ENCODE data around the gene TADA2B. TPM values are rescaled to one million over a fixed set of nuclear protein-coding genes. Genes with fewer than 3 reads are reported as not detected.
"Not testable (repeated sequence)": the region's sequence is repeated elsewhere in the genome, so short reads cannot be mapped to it uniquely, and the experiment has no call there.

The TADA2B gene
- total RNA-seq, 1 experiment from 2014 or later, result 5.7 TPM

DNA sequence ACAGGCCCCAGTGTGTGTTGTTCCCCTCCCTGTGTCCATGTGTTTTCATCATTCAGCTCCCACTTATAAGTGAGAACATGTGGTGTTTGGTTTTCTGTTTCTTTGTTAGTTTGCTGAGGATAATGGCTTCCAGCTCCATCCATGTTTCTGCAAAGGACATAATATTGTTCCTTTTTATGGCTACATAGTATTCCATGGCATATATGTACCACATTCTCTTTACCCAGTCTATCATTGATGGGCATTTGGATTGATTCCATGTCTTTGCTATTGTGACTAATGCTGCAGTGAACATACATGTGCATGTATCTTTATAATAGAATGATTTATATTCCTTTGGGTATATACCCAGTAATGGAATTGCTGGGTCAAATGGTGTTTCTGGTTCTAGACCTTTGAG, 36.3 kb downstream of the TADA2B start:
- not testable (repeated sequence) for H3K4me3 ChIP-seq, DNase-seq, H3K27me3 ChIP-seq, H3K9me3 ChIP-seq, H3K36me3 ChIP-seq

DNA sequence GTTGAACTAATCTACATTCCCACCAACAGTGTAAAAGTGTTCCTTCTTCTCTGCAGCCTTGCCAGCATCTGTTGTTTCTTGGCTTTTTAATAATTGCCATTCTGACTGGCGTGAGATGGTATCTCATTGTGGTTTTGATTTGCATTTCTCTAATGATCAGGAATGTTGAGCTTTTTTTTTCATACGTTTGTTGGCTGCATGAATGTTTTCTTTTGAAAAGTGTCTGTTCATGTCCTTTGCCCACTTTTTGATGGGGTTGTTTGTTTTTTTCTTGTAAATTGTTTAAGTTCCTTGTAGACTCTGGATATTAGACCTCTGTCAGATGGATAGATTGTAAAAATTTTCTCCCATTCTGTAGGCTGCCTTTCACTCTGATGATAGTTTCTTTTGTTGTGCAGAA, 36.7 kb downstream of the TADA2B start:
- not testable (repeated sequence) for DNase-seq, H3K36me3 ChIP-seq, H3K9me3 ChIP-seq, H3K4me3 ChIP-seq, H3K27me3 ChIP-seq

DNA sequence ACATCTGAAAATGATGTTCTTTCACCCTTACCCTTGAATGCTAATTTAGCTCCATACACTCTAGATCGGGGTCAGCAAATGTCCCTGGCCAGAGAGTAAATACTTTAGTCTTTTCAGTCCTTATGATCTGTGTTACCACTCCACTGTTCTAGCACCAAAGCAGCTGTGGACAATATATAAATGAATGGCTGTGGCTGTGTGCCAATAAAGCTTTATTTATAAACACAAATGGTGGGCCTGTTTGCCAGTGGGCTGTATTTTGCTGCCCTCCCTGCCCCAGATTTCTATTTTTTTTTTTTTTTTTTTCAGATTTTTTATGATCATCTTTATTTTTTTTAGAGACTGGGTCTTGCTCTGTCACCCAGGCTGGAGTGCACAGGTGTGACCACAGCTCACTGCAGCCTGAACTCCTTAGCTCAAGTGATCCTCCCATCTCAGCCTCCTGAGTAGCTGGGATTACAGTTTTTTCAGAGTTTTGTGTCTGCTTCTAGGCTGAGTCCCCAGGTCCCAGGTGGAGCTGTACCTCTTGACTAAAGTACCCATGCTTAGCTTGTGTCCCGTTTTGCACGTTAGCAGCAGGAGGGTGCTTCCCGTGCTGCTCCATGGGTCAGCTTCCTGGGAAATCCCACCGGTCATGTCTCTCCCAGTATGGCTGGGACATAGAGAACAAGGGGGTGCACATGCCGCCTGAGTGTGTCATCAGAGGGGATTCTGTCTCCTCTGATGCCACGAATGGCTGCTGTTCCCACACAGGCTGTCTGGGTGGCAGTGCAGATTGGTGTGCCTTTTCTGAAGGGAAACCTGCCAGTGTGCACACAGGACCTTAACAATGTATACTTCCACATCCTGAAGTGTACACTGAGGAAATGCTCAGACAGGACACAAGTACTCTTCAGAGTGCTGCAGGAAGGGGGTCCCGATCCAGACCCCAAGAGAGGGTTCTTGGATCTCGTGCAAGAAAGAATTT, 40.7 kb downstream of the TADA2B start:
- no peak overlapping the region for H3K4me3 ChIP-seq
- no peaks in the 10 kb centered on the region for H3K9me3 ChIP-seq
- H3K36me3 ChIP-seq, result no peaks in the 10 kb centered on the region
- H3K27me3 ChIP-seq, result no peaks in the 10 kb centered on the region
- no peak for DNase-seq

DNA sequence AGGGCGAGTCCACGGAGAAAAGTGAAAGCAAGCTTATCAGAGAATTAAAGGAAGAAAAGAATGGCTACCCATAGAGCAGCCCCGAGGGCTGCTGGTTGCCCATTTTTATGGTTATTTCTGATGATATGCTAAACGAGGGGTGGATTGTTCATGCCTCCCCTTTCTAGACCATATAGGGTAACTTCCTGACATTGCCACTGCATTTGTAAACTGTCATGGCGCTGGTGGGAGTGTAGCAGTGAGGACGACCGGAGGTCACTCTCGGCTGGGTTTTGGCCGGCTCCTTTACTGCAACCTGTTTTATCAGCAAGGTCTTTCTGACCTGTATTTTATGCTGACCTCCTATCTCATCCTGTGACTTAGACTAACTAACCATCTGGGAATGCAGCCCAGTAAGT, 41.4 kb downstream of the TADA2B start:
- not testable (repeated sequence) for DNase-seq, H3K36me3 ChIP-seq, H3K9me3 ChIP-seq, H3K4me3 ChIP-seq, H3K27me3 ChIP-seq

DNA sequence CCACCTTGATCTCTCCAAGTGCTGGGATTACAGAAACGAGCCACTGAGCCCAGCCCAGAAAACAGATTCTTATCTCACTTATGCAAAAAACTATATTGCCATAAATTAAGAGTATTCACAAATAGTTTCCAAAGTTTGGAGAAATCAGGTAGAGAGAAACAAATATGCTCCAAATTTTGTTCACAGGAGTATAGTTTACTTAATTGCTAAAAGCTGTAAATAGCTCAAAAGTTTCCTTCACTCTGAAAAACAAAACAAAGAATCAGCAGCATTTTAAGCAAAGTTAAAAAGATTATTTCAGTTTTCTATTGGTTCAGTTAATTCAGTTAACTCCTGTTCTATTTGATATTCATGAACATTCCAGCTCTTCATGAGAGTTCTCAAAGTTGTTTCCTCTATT, 43.2 kb downstream of the TADA2B start:
- no peaks in the 10 kb centered on the region for H3K36me3 ChIP-seq
- no peaks in the 10 kb centered on the region for H3K27me3 ChIP-seq

DNA sequence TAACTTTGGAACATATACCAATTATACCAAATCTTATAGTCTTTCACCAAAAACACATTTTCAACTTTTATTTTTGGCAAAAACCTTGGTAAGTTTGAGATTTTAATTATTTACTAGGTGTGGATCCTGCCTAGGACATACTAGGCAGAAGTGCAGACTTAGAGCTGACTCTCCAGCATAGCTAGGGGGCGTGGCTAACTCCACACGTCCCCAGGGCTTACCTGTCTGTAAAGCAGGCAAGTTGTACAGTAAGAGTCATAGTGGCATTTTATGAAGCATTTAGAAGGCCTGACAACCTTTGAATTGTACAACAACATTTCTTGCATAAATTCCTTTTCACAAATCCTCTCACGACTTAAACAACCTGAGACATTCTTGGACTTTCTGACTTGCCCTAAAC, 43.9 kb downstream of the TADA2B start:
- Histone ChIP-seq H3K9me3 (no peaks in the 10 kb centered on the region), H3K27me3 (no peaks in the 10 kb centered on the region), H3K36me3 (no peaks in the 10 kb centered on the region), H3K4me3 (no peak overlapping the region)
- no peak for DNase-seq

More for the DNA sequence above, 43.2 kb downstream of the TADA2B start:
- no peak for DNase-seq
- Histone ChIP-seq H3K4me3 (no peak overlapping the region), H3K9me3 (no peaks in the 10 kb centered on the region)

DNA sequence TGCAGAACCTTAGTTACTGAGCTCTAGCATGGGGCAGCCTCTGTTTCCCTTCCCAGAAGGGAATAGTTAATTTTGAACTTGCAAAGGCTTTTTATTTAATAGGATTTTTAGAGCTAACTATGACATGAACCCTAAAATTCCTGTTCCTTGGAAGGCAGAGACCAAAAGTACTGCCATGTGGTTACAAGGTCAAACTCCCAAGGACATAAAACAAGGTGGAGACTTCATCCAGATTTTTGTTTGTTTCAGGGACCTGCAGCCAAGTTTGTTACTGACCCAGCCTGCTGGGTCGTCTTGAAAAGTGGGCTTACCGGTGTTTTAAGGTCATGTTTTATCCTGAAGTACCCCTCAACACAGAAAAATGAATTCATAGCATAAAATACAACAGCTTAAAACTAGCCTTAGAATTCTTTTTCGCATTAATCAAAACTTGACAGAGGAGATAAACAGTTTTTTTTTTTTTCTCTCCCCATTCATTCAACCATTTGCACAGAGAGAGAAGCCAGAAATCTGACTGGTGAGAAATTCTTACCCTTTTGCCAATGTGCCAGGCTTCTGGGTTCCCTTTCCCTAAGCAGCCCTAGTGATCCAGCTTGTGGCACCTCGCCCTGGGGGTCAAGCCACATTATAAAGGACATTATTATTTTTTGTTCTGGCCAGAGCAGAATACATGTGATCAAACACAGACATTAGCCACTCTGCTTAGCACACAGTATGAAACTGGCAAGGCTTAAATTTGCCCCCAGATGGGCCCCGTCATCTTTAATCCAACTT, 46.2 kb downstream of the TADA2B start:
- Histone ChIP-seq H3K36me3 (no peaks in the 10 kb centered on the region), H3K27me3 (no peaks in the 10 kb centered on the region), H3K9me3 (no peaks in the 10 kb centered on the region), H3K4me3 (no peak overlapping the region)
- no peak for DNase-seq

DNA sequence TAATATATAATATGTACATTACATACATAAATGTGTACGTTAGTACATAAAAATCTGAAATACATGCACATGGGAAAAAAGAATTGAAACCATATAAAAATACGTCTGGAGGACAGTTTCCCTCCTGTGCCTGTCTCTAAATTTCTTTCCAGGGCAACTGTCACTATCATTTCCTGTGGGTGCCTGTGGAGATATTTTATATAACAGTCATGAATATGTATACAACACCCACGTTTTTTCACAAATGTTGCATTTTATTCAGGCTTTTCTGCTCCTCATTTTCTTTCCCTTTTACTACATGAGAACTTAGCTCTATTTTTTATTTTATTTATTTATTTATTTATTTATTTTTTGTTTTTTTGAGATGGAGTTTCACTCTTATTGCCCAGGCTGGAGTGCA, 48.9 kb downstream of the TADA2B start:
- Histone ChIP-seq H3K36me3 (no peaks in the 10 kb centered on the region), H3K27me3 (no peaks in the 10 kb centered on the region), H3K4me3 (no peak overlapping the region), H3K9me3 (no peaks in the 10 kb centered on the region)
- no peak for DNase-seq

DNA sequence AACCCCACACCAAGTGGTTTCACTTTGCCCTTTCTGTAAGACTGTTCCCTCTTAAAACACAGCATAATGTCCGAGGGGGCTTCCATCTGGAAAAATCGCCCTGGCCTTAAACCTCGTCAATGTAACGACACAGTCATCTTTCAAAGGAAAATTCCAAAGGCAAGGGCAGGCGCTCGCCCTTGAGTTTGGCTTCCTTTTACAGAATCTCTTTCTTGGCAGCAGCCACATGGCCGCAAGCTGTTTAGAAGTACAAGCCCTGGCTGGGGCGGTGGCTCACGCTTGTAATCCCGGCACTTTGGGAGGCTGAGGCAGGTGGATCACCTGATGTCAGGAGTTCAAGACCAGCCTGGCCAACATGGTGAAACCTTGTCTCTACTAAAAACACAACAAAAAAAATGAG, 51.7 kb downstream of the TADA2B start:
- no peaks in the 10 kb centered on the region for H3K36me3 ChIP-seq
- H3K27me3 ChIP-seq, result no peaks in the 10 kb centered on the region
- no peaks in the 10 kb centered on the region for H3K9me3 ChIP-seq
- no peak for DNase-seq
- no peak overlapping the region for H3K4me3 ChIP-seq

DNA sequence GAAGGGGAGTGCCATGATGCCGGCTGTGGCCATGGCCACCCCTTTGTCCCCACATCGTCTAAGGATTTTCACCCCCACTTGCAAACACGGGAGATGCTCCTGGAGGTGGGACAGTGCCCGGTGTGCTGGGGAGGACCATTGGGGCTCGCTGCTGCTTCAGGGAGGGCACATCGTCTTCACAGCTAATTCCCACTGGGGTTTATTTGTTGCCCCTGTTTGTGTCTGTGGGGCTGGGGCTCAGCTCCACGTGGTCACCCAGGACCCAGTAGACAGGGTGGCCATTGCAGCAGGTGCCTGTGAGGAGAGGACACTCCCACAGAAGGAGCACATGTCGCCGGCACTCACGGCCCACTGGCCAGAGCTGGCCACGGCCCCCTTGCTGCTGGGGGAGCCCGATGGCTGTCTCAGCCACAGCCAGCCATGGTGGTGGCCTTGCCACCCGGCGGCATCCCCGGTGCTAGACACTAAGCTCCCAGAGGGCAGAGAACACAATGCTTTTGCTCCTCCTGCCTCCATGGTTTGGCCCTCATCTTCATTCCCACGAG, 52.5 kb downstream of the TADA2B start:
- no peak overlapping the region for H3K4me3 ChIP-seq
- H3K27me3 ChIP-seq, result no peaks in the 10 kb centered on the region
- H3K9me3 ChIP-seq, result no peaks in the 10 kb centered on the region
- no peaks in the 10 kb centered on the region for H3K36me3 ChIP-seq
- DNase-seq, result no peak

DNA sequence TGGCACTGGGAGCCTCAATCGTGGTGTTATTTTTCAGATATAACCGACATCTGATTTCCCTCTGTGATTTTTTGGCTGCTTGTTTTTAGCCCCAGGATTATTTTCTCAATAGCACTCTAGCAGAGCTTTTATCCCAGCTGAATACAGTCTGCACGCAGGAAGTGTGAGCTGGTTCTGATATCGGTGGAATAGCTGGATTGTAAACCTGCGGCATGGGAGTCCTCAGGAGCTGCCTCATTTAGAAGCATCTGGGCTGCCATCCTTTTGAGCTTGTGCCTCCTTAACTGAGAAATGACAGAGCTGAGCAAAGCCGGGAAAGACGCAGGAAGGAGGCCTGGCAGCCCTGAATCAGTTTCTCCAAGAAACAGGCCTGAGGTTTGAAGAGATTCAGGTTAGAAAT, 53.1 kb downstream of the TADA2B start:
- no peaks in the 10 kb centered on the region for H3K36me3 ChIP-seq
- no peaks in the 10 kb centered on the region for H3K9me3 ChIP-seq
- no peaks in the 10 kb centered on the region for H3K27me3 ChIP-seq
- DNase-seq, result no peak
- H3K4me3 ChIP-seq, result no peak overlapping the region

DNA sequence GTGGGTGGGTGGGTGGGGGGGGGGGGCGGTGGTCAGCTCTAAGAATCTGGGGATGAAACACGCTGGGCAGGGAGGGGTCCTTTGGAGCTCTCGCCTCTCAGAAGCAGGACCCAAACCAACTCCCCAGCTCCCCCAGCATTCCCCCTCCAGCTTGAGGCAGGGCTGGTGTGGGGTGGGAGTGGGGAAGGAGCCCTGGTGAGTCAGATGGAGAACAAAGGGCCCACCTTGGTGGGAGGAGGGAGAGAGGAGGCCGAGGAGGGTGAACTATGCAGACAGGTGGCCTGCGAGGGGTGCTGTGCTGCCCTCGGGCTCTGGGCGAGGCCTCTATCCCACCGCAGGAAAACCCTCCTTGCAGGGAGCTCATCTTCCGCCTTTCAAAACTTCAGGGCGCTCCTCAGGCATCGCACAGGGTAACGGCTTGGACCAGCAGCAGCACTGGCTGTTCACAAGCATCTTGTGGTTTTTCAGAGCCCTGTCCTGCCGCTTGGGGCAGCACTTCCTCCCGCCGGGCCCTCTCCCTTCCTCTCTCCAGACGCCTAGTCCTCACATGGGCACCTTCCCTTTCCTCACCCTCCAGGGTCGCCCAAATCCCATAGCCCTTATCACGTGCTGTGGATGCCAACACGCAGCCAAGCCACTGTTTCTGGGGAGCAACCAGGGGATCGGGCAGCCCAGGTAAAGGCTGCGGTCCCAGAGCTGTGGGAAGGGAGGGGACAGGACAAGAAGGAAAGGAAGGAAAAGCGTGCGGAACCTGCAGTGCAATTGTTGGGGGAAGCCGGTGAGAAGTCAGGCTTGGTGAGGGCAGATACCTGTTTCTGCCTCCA, 58.7 kb downstream of the TADA2B start:
- Histone ChIP-seq H3K4me3 (peak overlapping the region; percentile 55; the same call in 1 of the 2 replicates), H3K9me3 (no peaks in the 10 kb centered on the region), H3K36me3 (no peaks in the 10 kb centered on the region), H3K27me3 (no peaks in the 10 kb centered on the region)
- peak; percentile 69 for DNase-seq

DNA sequence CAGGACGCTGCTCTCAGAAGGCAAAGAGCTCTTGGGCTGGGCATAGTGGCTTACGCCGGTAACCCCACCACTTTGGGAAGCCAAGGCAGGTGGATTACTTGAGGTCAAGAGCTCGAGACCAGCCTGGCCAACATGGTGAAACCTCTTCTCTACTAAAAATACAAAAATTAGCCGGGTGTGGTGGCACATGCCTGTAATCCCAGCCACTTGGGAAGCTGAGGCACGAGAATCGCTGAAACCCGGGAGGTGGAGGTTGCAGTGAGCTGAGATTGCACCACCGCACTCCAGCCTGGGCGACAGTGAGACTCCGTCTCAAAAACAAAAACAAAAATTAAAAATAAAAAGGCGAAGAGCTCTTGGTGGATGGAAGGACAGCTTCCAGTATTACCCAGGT, 59.3 kb downstream of the TADA2B start:
- DNase-seq, H3K27me3 ChIP-seq, H3K36me3 ChIP-seq, H3K9me3 ChIP-seq: not testable (repeated sequence)
- H3K4me3 ChIP-seq, result peak overlapping the region; percentile 55

DNA sequence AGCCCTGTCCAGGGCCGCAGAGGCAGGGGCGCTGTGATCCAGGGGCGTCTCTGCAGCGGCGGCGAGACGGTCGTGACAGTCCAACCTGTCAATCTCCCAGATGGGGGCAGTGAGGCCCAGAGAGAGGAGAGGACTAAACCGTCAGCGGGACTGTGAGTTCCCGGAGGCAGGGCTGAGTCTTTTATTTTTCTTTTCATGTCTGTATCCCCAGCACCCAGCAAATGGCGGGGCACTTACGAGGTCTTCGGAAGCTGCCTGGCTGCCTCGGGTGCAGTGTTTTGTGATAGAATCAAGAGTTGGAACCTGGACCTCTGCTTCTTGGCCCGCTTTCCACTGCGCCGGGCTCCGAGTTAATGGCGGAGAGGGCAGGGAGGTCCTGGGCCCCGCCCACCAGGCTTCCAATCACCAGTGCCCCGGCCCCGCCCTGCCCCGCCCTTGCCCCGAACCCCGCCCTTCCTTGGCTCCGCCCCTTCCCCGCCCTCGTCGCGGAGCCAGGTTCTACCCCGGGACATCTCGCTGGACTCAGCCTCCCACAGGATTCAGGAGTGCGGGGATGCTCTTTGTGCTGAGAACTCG, 59.9 kb downstream of the TADA2B start:
- Histone ChIP-seq H3K9me3 (no peaks in the 10 kb centered on the region), H3K4me3 (peak overlapping the region; percentile 55), H3K36me3 (no peaks in the 10 kb centered on the region), H3K27me3 (no peaks in the 10 kb centered on the region)
- DNase-seq, result peak; percentile 79

DNA sequence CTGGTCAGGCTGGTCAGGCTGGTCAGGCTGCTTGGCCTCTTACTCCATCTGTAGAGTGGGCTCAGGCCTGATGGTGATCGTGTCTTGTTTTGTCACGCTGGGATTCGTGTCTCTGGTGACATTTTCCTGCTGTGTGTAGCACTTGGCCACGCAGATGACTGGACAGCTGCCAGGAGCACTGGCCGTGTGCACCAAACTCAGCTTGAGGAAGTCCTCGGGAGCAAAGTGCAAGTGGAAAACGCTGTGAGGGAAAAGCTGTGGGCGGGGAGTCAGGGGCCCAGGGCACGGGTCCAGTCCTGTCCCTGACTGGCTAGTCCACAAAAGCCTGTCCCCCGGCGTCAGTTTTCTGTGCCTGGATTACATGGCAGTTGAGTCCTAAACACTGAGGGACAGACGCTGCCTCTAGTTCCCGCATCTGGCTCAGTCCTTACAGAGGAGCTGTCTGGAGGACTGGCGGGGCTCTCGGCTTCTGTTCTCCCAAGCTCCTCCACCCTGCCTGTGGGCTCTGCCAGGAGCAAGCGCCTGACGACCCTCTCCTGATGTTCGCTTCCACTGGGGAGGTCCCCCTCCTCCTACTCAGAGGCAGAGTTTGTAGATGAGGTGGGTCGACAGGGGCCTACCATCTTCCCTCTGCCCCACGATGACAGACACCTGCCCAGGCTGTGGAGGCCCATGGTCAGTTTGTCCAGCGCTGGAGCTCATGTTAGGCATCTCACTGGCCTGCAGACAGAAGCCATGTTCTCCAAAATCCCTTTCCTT, 60.6 kb downstream of the TADA2B start:
- H3K27me3 ChIP-seq, result no peaks in the 10 kb centered on the region
- H3K36me3 ChIP-seq, result no peaks in the 10 kb centered on the region
- H3K9me3 ChIP-seq, result no peaks in the 10 kb centered on the region
- H3K4me3 ChIP-seq, result no peak overlapping the region
- DNase-seq, result no peak
